Rectal smooth muscle tissue (tissue), 1 donor: ENCODE data around the gene SF3A2.

Source experiments
- H3K27ac ChIP-seq: one replicate; pipeline ENCODE4 v1.7.0; 2013; ENCODE audit warnings: low read depth, low read length, inconsistent platforms
- H3K27me3 ChIP-seq: one replicate; pipeline ENCODE4 v1.7.0; 2013; ENCODE audit warnings: low read length; ENCODE audit not compliant: control insufficient read depth, insufficient read depth
- H3K36me3 ChIP-seq: one replicate; pipeline ENCODE4 v1.7.0; 2013; ENCODE audit warnings: low read length; ENCODE audit not compliant: control insufficient read depth, insufficient read depth
- H3K4me1 ChIP-seq: one replicate; pipeline ENCODE4 v1.7.0; 2013; ENCODE audit warnings: low read length; ENCODE audit not compliant: control insufficient read depth, insufficient read depth
- H3K4me3 ChIP-seq: one replicate; pipeline ENCODE4 v1.7.0; 2013; ENCODE audit warnings: low read length
- H3K9ac ChIP-seq: one replicate; pipeline ENCODE4 v1.7.0; 2013; ENCODE audit warnings: low read length

Gene SF3A2

DNA sequence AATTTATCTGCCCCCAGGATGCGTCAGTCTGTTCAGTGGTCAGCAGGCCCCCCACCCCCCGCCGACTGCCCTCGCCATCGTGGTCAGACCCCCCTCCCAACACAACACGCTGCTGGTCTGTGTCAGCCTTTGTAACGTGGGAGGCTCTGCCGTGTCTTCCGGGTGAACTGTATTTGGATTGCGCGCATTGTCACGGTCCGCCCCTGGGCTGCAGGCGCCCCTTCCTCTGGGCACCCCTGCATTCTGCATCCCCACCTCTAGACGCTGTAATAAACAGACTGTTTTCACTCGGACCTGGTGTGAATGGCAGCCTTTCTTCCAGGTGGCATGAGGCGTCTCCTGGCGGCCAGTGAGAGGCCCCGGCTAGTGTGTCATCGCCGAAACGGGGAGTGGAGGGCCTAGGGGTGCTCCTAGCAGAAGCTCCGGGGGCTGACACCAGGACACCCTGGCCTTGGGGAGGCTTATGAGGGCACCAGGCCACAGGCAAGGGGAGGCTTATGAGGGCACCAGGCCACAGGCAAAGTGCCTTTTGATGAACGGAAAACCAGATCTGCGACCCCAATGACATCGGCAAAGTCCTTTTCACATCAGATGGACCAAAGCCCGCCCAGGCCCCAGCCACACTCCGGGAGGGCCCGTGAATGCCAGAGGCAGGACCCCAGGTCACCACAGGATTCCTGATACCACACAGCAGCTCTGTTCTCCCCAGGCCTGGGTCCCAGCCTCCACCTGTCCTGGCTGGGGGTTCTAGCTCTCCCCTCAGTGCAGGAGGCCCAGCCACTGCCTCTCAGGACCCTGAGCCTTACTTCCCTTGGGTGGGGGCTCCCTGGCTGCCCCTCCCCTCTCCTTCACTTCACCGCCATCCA, 4.1 kb upstream of the SF3A2 start:
- H3K36me3 ChIP-seq = peaks cover 9% of the 10 kb centered on the region
- no peaks in the 10 kb centered on the region for H3K27me3 ChIP-seq
- no peak overlapping the region for H3K27ac ChIP-seq
- peaks cover 8% of the 10 kb centered on the region for H3K4me1 ChIP-seq
- H3K4me3 ChIP-seq = no peak overlapping the region
- H3K9ac ChIP-seq = no peak overlapping the region

DNA sequence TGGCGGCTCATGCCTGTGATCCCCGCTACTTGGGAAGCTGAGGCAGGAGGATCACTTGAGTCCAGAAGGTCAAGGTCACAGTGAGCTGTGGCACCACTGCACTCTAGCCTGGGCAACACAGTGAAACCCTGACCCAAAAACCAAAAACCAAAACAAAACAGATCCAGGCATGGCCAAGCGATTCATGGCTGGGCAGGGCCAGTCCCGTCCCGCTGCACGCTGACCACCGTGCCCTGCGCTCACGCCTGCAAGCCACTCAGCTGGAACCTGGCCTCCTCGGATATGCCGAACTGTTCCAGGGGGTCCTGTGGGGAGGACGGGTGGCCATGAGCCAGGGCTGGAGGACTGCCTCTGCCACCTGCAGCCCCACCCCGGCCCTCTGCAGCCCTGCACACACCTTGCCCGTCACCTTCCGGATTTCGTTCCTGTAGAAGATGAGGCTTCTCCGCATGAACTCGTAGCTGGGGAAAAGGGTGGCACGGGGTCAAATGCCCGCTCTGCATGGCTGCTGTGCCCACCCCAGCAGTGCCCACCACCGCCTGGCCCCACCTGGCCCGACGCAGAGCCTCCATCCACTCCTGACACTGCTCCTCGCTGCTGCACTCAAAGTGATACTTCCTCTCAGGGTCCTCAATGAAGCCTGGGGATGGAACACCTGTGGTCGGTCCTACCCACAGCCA, 2.9 kb upstream of the SF3A2 start:
- H3K36me3 ChIP-seq = peaks cover 9% of the 10 kb centered on the region
- peaks cover 15% of the 10 kb centered on the region for H3K4me1 ChIP-seq
- no peak overlapping the region for H3K4me3 ChIP-seq
- H3K9ac ChIP-seq = no peak overlapping the region
- no peak overlapping the region for H3K27ac ChIP-seq
- no peaks in the 10 kb centered on the region for H3K27me3 ChIP-seq

DNA sequence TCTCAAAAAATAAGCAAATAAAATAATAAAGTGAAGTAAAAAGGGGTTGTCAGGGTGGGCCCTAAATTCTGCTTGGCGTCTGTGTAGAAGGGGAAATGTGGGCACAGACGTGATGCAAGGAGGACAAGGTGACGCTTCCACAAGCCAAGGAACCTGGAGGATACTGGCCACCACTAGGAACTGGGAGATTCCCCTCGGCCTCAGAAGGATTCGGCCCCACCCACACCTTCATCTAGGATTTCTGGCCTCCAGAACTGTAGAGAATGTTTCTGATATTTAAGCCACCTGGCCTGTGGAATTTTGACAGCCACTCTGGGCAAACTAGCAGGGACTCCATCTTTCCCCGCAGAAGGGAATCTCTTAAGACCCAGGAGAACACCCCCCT, 1.6 kb upstream of the SF3A2 start:
- Histone ChIP-seq H3K4me3 (peak overlapping the region; percentile 81), H3K27ac (peak overlapping the region; percentile 99), H3K36me3 (peaks cover 9% of the 10 kb centered on the region), H3K9ac (peak overlapping the region; percentile 56), H3K27me3 (no peaks in the 10 kb centered on the region), H3K4me1 (peaks cover 24% of the 10 kb centered on the region)

DNA sequence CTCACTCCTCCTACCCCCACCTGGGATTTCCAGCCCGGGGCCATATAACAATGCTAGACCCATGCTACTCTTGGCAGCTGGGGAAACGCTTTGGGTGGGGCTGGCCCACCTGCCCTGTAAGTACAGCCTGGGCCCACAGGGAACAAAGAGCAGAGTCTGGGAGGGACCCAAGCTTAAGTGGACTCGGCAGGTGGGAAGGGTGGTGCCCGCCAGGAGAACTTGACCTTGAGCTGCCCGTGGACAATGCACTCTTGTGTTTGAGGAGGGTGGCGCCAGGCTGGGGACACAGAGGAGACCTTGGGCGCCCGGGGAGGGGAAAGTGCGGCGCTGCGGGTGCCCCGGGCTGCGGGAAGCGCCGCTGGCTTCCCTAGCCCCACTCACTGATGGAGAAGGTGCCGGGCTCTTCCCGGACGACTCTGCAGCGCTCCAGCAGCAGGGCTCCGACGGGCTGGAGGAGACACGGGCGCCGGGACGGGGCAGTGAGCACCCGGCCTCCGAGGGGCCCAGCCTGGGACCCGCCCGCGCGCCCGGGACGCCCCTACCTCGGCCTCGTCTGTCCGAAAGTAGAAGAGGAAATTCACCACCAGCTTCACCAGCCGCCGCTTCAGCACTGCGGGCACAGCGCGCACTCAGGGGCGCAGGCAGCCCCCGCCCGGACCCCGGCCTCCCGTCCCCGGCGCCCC, 1.1 kb upstream of the SF3A2 start:
- Histone ChIP-seq H3K9ac (peak overlapping the region; percentile 56), H3K27me3 (no peaks in the 10 kb centered on the region)

DNA sequence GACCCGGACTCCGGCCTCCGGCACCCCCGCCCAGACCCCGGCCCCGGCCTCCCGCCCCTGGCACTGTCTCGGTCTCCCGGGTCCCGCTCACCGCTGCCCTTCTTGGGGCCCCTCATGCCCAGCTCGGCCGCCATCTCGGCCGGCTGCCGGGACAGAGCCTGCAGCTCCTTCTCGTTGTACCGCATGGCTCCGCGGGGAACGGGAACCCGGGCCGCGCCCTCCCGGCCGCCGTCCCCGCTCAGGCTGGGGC, 635 bp upstream of the SF3A2 start:
- Histone ChIP-seq H3K4me3 (peak overlapping the region; percentile 81), H3K9ac (no peak overlapping the region), H3K4me1 (peaks cover 32% of the 10 kb centered on the region), H3K27me3 (no peaks in the 10 kb centered on the region), H3K36me3 (peaks cover 10% of the 10 kb centered on the region), H3K27ac (peak overlapping the region; percentile 99)

More for the DNA sequence above, 1.1 kb upstream of the SF3A2 start:
- H3K27ac ChIP-seq = peak overlapping the region; percentile 99
- H3K4me3 ChIP-seq = peak overlapping the region; percentile 81
- H3K4me1 ChIP-seq = peaks cover 28% of the 10 kb centered on the region
- H3K36me3 ChIP-seq = peaks cover 8% of the 10 kb centered on the region

DNA sequence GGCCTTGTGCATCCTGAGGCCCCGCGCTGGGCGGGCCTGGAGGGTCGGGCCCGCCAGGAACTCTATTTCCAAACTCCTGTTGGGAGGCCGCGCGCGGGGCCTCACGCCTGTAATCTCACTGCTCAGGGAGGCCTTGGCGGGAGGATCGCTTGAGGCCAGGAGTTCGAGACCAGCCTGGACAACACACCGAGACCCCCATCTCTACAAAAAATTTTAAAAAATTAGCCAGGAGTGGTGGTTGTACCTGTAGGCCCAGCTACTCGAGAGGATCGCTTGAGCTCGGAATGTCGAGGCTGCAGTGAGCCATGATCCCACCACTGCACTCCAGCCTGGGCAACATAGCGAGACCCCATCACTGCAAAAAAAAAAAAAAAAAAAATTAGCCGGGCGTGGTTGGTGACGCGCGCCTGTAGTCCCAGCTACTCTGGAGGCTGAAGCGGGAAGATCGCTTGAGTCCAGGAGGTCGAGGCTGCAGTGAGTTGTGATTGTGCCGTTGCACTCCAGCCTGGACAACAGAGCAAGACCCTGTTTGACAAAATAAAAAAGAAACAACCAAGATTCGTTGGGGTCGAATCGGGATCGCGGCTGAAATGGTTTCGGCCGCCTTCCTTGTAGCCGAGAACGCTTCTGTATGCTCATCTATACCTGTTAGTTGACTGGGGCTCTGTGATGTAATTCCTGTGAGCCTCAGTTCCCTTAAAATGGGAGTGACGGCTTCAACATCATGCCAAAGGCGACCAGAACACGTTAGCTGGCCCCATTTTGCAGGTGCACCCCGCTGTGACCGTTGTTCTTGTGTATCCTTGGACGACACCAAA, 636 bp downstream of the SF3A2 start:
- Histone ChIP-seq H3K4me1 (peaks cover 35% of the 10 kb centered on the region), H3K27me3 (no peaks in the 10 kb centered on the region), H3K27ac (peak overlapping the region; percentile 99), H3K36me3 (peaks cover 10% of the 10 kb centered on the region), H3K9ac (peak overlapping the region; percentile 73), H3K4me3 (peak overlapping the region; percentile 81)

DNA sequence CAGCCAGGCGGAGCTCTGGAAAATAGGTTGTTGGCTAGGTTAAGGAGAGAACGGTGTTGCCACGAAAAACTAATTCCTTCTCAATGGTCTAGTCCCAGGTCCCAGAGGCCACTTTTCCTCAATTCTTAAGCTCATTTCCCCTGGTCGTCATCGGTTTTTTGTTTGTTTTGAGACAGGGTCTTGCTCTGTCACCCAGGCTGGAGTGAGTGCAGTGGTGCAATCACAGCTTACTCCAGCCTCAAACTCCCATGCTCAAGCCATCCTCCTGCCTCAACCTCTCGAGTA, 1.2 kb downstream of the SF3A2 start:
- Histone ChIP-seq H3K27ac (no peak overlapping the region), H3K36me3 (peaks cover 10% of the 10 kb centered on the region), H3K9ac (no peak overlapping the region), H3K27me3 (no peaks in the 10 kb centered on the region), H3K4me3 (peak overlapping the region; percentile 81), H3K4me1 (peaks cover 35% of the 10 kb centered on the region)

DNA sequence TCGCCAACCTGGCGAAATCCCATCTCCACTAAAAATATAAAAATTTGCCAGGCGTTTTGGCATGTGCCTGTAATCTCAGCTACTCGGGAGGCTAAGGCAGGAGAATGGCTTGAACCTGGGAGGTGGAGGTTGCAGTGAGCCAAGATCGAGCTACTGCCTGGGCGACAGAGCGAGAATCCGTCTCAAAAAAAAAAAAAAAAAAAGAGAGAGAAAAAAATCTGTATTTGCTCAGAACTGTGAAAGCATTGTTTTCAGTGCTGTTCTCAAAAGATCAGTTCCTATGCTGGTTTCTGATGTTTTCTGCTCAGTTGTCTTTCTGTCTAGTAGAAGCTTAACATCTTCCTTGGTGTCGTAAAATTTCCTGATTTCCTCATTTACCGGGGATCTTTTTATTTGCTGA, 2.5 kb downstream of the SF3A2 start:
- no peak overlapping the region for H3K27ac ChIP-seq

DNA sequence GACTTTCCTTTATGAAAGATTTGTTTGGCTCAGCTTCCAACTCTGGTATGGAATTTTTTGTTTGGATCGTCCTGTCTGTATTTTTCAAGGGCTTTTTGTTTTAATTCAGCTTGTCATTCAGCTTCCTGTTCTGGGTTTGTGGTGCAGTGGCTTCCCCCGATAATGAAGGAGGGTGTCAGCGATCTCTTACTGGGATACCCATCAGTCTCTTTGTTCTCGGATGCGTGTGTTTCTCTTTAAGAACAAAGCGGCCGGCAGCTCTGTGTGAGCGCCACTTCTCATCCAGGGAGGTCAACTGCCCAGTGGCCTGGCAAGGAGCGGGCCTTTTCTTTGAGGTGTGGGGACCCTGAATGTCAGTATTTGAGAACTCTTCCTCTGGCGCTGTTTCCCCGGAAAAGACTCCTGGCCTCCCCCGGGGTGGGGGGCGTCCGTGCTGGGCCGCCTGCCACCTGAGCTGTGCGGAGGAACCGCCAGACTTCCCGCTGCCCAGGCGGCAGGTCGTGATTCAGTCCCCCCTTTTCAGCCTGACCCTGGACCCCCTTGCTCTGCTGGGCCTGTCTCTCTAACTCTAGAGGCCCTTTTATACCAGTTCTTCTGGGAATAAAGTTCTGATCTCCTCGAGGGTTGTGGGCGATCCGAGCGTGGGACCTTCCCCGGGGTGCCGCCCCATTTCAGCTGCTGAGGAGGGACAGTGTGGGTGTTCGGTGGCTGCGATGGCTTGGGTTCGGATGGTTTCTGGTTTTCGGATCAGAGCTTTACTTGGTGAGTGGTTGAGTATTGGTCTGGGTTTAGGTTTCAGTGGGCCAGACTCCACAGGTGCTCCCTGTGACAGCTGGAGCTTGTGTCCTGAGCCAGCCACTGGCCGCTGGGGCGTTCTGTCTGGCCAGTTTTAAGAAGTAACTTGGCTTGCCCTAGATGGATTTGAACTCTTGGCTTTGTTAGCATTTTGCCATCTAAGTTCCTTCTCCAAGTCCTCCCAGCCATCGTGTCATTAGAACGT, 3.4 kb downstream of the SF3A2 start:
- peaks cover 18% of the 10 kb centered on the region for H3K36me3 ChIP-seq
- peak overlapping the region; percentile 57 for H3K4me3 ChIP-seq
- no peak overlapping the region for H3K27ac ChIP-seq
- H3K9ac ChIP-seq = no peak overlapping the region
- peaks cover 33% of the 10 kb centered on the region for H3K4me1 ChIP-seq
- no peaks in the 10 kb centered on the region for H3K27me3 ChIP-seq

More for the DNA sequence above, 2.5 kb downstream of the SF3A2 start:
- H3K9ac ChIP-seq = no peak overlapping the region
- peaks cover 10% of the 10 kb centered on the region for H3K36me3 ChIP-seq
- peaks cover 35% of the 10 kb centered on the region for H3K4me1 ChIP-seq
- H3K4me3 ChIP-seq = peak overlapping the region; percentile 57
- no peaks in the 10 kb centered on the region for H3K27me3 ChIP-seq

DNA sequence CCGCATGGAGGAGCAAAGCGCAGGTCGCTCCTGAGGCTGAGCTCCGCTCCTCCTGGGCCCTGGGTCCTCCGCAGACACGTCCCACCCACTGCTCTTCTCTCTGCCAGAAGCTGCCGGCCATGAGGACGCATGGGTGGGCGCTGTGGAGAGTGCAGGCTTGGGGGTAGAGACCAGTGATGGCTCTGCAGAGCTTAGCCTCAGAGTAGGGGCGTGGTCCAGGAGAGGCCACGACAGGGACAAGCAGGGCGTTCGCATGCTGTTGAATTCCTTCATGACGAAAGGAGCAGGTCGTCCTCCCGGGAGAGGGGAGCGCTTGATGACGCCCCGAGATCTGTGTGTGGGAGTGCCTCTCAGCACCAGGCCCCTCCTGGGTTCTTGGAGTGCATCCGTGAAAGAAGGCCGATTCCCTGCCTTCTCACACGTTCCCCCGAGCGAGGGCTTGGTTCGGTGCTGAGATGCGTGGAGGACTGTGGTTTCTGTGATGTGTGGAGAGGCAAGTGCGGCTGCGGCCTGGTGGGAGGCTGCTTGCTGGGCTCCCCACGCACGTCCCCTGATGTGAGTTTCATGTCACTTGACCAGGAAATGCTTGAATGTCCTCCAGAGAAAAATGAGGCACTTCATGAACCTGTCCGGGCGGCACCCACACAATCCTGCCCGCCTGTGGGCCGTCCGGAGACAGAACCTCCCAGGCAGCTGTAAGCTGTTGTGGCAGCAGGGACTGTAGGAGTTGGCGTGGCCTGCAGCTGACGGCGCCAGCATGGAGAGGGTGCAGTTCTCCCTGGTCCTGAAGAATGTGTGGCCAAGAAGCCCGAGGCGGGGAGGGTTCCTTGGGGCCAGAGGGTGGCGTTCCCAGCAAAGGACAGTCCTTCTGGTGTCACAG, 4.5 kb downstream of the SF3A2 start:
- Histone ChIP-seq H3K27me3 (no peaks in the 10 kb centered on the region), H3K4me1 (peaks cover 30% of the 10 kb centered on the region), H3K4me3 (peak overlapping the region; percentile 57), H3K27ac (no peak overlapping the region), H3K9ac (peak overlapping the region; percentile 17), H3K36me3 (peaks cover 28% of the 10 kb centered on the region)

DNA sequence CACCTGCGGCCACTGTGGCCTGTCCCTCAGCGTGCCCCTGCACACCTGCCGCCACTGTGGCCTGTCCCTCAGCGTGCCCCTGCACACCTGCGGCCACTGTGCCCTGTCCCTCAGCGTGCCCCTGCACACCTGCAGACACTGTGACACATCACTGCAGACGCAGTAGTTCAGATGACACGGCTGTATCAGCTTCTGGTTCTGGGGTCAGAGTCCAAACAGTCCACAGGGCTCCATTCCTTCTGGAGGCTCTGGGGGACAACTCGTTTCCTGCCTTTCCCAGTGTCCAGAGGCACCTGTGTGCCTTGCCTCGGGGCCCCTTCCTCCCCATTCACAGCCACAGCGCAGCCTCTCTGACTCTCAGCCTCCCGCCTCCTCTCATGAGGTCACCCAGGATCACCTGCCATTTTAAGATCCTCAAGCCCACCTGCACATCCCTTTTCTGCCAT, 5.5 kb downstream of the SF3A2 start:
- Histone ChIP-seq H3K9ac (no peak overlapping the region), H3K4me1 (peaks cover 30% of the 10 kb centered on the region)

More for the DNA sequence above, 5.5 kb downstream of the SF3A2 start:
- no peak overlapping the region for H3K4me3 ChIP-seq
- H3K36me3 ChIP-seq = peaks cover 36% of the 10 kb centered on the region
- no peak overlapping the region for H3K27ac ChIP-seq
- H3K27me3 ChIP-seq = no peaks in the 10 kb centered on the region
